GM21528 (cell line): ENCODE results near the gene PPARA.

Source experiments
- ATAC-seq: cut with Tn5 transposase; IDR thresholded peaks from one replicate; pipeline ENCODE4 v1.9.1; 2021; ENCODE audit warnings: mild to moderate bottlenecking, moderate library complexity; ENCODE audit not compliant: unreplicated experiment, low FRiP score

Gene PPARA

DNA sequence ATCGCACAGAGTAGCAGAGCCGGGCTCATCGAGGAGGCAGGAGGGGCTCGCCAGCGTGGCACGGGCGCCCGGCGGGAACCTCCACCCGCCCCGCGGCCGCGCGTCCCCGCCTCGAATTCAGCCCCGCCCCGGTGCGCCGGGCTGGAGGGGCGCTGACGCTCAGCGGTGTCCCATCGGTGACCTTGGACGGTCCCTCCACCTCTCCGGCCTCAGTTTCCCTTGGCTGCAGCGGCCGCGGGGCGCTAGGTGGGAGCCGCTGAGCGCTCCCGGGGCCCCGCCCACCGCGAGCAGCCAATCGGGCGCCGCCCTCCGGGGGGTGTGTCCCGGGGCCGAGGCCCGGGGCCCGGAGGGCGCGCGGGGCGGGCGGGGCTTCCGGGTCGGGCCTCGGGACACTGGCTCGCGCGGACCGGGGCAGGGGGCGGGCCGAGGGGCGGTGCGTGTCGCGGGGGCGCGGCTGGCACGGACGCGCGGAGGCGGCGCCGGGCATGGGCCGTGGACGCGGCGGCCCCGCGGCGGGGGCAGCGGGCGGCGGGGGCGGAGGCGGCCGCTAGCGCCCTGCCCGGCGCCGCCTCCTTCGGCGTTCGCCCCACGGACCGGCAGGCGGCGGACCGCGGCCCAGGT, at the start of gene PPARA:
TSS of gene PPARA (plus strand) at position 493 of the 621 bp plus-strand sequence. CDS start 47,858 bp downstream, outside the sequence.
- peak; percentile 54 for ATAC-seq

DNA sequence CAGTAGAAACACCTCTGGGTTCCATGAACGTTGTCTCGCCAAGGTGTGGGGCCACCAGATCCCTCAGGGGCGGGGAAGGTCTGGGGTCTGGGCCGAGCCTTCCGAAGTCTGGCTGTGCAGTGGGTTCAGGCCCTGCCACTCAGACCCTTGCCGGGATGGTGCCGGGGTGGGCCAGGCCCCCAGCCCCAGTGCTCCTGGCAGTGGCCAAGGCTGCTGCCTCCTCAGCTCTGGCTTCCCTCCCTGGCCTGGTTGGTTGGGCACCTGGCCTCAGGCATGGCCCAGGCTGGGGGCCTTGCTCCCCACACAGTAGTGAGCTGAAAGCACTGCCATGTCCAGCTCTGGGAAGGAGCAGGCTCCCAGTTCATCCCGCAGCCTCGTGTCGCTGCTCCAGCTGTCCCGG, 48.2 kb upstream of the PPARA start:
- ATAC-seq: no peak

DNA sequence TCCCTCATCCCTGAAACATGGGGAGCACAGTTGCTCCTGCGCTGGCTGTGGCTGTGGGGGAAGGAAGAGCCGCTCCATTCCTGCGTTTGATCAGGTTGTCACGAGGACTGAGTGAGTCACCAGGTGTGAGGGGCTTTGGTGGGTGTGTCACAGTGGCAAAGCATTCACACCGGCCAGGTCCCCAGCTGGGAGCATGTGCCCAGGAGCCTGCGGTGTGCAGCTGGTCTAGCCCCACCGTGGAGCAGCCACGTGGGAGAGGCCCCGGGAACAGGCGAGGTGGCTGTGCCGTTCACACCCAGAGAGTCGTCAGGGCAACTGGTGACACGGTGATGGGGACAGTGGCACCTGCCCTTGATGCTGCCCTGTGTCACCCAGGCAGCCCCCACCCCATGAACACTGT, 47.6 kb upstream of the PPARA start:
- no peak for ATAC-seq

DNA sequence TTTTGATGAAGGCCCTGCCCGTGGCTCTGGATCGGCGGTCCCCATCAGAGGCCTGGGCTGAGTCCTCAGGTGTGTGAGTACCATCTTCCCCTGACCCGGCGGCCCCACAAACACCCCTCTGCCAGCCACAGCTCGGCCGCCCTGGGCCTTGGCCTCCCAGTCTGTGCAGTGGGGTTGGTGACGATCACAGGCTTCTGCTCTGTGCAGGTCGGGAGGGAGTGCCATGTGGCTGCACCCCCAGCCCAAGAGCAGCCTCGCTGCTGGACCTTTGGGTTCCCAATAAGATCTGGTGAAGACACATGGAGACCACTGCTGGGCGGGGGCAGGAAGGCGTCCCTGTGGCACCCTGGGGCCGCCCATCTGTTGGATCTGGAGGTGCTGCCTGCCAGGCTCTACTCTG, 47.1 kb upstream of the PPARA start:
- ATAC-seq: no peak

DNA sequence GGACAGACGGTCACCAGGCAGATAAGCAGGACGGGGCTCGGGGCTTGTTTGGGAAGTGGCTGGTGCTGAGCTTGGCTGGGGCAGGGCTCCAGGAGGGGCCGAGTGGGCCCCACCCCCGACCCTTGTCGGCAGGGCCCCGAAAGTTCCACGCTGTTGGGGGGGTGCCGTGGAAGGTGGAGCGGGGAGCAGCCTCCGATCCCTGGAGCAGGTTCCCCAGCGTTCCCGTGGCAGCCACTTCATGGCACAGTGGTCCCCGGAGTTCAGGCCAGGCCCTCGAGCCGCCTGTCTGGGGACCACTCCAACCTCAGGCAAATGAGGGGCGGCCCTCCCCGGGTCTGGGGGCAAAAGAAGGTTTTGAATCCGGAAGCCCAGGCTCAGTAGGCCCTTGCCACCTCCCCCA, 46.7 kb upstream of the PPARA start:
- ATAC-seq: no peak

DNA sequence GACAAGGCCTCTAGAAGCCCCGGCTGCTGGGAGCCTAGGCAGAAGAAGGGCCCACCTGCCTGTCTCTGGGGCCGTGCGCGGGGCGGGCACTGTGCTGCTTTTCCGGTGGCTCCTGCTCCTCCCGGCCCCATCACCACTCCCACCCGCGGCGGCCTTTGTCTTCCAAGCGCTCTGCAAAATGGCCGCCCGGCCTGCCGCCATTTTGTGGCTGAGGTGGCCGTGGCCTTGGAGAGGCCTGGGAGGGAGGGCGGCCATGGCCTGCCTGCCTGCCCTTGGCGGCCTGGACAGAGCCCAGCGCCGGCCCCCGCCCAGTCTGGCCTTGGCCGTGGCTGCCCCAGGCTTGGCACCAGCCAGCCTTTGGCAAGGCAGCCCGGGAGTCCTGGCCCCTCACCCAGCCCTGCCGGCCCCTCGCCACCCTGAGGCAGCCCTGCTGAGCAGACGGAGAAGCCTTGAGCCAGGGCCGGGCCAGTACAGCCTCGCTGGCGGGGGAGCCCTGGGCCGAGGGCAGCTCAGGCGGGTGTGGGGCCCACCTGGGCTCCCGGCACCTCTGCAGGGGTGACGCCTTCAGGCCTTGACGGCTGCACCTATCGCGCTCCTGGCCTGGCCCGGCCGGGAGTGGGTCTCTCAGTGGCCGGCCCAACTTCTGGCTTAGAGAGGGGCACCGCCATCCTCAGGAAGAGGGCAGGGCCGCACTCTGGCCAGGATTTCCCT, 46.0 kb upstream of the PPARA start:
- no peak for ATAC-seq

DNA sequence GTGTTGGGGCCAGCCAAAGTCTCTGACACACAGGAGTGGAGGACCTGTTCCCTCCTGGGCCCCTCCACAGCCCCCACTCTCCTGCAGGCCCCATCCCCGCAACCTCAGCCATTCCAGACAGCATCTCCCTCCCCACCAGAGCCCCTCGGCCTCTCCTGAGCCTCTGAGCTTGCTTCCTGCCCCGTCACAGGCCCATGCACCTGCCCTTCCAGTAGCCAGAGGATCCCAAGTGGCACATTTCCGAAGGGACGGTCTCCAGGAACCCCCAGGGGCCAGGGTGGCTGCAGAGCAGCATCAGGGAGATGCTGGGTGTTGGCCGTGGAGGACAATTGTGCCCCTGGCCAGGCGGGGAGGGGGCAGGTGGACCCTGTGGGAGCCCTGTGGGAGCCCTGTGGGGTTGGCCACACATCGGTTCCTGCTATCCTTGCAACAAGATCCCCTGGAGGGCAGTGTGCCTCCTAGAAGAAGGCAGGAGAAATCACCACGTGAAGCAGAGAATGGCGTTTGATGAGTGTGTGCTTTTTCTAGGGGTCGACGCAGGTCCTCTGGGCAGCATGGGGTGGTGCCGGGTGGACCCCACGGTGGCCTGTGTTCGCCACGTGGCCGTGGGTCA, 45.3 kb upstream of the PPARA start:
- ATAC-seq: no peak

DNA sequence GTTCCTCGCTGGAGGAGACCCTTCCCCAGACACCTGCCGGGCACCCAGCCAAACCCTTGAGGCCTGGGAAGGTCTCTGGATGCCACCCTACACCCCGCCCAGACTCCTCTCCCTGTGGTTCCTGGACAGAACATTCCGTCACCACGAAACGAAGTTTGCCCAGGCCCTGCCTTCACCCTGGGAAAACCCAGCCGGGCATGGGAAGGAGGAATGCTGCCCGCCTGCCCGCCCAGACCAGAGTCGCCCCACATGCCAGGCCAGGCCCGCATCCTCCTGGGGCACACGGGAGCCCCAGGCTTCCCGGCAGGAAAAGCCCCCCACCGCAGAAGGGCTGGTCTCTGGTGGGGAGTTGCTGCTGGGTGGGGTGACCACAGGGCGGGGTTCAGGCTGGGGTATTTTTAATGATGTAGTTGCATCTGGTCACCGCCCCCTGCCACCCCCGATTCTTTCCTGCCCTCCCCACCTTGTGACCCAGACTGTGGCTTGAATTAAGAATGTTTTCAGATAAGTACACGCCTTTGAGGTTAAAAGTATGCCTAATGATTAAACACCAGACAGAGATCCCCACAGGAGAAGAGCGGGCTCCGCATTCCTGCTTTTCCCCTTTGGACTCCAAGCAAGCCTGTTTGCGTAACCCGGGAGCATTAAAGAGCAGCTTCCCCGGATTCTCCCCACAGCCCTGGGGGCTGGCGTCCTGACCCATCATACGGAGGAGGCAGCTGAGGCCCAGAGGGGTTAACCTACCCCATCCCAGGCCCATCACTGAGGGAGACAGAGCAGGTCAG, 44.6 kb upstream of the PPARA start:
- no peak for ATAC-seq

DNA sequence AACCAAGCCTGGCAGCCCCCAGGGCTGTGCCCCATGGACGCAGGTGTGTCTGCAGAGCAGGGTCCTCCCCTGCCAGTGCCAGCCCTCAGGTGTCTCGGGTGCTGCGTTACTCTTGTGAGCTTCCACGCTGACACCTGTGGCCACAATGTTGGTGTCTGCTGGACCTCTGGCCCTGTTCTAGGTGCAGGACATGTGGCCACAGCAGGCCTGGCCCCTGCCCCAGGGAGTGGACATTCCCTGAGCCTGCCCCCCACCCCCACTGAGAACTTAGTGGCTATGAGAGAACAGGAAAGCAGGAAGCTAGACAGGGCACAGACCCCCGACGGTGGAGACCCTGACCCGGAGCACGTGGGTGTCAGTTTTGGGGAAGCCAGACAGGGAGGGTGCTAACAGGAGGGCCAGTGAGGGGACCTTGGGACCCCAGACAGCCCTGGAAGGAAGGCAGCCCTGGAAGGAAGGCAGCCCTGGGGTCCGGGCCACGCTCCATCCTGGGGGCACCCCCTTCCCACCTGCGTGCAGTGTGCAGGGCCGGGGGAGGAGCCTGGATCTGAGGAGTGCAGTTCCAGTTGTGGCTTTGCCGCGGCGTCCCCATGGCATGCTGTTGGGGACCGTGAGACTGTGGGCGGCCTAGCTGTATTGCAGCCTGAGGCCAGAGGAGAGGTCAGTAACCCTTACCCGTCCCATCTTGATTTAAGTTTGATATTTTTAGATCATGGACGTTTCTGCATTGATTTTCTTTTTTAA, 43.9 kb upstream of the PPARA start:
- ATAC-seq: no peak

DNA sequence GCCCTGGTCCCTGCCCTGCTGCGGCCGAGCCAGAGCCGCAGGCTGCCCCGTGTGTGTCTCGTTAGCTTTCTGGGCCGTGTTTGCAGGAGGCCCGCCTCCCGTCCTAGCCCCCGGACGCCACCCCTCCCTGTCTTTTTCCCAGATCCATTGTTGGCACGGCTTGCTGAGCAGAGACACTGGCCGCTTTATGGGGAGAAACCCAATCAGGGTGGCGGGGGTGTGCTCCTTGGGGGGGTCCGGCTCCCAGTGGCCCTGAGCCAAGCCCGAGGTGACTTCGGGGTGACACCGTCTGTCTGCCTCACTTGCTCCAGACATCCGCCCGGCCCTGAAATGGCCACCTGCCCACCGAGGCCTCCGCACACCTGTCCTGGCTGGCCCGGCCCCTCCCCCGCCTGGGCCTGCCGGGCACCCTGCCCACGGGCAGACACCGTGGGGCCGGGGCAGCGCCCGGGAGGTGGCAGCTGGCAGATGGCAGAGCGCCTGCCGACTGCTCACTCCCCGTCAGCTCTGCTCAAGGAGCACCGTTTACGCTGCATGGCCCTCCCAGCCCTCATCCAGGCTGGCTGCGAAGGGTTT, 43.1 kb upstream of the PPARA start:
- ATAC-seq: no peak

DNA sequence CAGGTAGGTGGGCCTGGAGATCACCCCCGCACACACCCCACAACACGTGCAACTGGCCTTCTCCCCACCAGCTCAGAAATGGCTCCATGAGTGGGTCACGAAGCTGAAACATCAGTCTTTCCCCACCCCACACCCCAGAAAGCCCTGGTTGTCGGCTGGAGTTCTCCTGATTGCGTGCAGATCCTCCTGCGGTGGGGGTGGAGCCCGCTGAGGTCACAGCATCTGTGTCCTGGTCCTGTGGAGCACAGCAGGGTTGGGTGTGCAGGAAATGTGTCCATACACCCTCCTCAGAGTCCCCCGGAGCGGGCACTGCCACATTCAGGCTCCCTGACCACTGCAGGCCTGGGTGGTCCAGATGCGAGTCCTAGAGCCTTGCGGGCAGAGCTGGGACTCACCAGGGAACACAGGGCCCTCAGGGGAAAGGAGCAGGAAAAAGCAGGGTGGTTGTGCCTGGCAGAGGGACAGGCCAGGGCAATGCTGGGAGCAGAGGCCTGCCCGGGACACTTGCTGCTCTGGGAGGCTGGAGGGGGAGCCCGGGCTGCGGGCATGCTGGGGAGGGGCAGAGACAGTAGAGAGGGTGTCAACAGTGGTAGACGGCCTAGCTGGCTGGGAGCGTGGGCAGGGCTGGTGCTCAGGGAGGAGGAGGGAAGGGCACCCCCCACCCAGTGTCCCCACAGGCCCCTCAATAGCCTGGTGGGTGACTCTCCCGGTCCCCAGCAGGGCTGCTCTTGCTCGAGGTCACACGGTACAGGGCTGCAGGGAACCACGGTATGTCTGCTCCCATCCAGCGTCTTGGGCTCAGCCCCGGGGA, 42.4 kb upstream of the PPARA start:
- ATAC-seq: no peak

DNA sequence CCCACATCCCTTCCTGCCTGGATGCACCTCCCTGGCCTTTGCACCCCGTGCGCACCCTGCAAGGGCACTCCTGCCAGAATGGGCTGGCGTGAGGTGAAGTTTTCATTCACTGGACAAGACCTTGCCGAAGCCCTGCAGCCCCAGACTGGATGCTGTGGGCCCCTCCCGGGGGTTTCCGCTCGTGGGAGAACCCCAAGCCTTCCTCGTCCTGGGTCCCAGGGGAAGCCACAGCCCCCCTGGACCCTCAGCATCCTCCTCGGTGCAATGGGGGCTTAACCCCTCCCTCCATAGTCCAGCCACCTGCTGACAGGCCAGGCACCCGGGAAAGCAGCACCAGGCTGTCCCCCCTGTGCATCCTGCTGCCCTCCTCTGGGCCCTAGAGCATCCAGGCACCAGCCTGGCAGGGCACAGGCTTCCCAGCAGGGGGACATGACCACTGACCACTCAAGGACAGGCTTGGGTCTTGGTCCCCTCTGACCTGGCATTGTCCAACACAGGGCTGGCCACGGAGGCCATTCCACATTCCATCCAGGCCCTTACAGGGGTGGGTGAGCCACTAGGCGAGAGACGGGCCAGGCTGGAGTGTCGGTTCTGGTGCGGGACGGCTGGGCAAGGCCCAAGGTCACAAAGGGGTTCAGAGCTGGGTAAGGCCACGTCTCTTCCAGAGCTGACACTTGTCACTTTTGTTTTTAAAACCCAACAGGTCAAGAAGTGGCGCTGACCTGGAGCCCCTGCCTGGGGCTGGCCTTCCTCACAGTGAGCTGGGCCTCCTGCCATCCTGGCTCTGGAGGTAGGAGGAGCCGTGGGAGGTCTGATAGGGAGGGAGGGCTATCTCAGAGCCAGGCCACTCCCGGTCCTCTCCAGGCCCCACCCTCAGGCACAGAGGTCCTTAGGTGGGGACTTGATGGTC, 41.5 kb upstream of the PPARA start:
- no peak for ATAC-seq

DNA sequence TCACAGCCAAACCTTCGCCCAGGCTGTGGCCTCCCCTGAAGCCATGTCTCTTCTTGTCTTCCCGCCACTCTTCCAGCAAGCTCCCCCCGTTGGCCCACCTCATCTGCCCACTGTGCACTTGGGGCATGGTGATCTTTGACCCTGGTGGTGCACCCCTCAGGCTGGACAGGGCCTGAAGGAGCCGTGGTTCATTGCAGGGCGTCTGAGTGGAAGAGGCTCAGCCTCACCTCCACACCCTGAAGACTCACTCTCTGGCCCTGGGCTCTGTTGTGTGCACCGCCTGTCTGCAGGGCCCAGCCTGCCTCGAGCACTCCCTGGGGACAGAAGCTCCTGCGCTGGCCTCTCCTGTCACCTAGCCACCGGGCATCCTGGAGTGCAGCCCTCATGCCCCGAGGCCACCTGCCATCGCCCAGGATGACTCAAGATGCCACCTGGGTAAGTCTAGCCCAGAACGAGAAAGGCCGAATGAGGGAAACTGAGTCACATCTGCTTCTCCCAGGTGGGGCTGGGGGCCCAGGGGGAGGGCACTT, 40.8 kb upstream of the PPARA start:
- no peak for ATAC-seq

DNA sequence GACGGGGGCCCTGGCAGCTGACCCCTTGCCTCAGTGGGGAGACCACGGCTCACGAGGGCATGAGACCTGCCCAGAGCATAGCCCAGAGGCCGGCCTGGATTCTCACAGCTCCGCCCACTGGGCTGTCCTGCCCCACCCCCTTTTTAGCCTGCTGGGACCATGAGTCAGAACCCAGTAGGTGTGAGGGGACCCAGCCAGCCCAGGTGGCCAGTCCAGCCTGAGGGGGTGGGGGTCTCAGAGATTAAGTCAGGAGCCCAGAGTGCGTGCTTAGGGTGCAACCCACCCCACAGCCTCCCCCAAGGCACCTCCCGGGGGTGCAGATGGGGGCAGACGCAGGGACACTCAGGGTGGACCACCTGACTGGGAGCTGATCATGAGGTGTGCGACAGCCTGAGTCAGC, 40.1 kb upstream of the PPARA start:
- no peak for ATAC-seq

DNA sequence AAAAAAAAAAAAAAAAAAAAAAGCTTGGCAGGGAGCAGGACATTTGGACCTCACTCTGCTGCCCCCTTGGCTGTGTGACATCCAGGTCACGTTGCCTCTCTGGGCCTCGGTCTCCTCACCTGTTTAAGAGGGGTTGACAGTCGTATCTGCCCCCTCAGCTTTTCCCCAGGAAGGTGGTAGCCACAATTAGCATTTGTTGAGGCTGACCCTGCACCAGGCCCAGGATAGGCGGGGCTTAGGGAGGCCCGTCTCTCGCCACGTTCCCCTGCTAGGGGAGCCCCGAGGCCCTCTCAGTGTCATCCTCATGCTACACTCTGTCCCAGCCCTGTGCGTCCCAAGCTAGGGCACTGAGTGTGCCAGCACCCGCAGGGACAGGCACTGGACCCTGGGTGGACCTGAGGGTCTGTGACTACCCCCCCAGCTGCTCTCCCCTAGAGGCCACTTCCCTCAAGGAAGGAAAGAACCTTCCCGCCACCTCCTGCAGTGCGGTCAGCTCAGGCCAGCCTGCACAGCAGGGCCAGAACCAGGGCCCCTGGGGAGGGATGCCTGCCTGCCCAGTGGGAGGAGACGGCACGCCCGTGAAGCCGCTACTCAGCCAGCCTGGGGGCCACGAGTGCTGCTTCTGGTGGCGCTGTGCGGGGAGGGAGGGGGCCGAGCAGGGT, 38.5 kb upstream of the PPARA start:
- ATAC-seq: no peak

DNA sequence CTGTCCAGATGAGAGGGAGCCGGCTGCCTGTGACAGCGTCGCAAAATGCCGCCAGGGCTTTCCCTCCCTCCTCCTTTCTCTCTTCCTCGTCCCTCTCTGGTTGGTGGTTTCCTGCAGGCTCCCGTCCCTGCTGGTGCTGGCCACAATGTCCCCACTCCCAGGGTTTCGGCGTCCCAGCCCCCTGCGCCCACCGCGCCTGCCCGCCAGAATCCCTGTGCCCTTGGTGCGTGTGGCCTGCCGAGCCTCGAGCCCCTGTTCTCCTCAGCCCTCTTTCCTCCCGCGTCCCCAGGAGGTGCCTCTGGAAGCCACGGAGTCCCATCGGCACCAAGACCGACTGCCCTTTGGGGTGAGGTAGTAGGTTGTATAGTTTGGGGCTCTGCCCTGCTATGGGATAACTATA, 37.9 kb upstream of the PPARA start:
- no peak for ATAC-seq

DNA sequence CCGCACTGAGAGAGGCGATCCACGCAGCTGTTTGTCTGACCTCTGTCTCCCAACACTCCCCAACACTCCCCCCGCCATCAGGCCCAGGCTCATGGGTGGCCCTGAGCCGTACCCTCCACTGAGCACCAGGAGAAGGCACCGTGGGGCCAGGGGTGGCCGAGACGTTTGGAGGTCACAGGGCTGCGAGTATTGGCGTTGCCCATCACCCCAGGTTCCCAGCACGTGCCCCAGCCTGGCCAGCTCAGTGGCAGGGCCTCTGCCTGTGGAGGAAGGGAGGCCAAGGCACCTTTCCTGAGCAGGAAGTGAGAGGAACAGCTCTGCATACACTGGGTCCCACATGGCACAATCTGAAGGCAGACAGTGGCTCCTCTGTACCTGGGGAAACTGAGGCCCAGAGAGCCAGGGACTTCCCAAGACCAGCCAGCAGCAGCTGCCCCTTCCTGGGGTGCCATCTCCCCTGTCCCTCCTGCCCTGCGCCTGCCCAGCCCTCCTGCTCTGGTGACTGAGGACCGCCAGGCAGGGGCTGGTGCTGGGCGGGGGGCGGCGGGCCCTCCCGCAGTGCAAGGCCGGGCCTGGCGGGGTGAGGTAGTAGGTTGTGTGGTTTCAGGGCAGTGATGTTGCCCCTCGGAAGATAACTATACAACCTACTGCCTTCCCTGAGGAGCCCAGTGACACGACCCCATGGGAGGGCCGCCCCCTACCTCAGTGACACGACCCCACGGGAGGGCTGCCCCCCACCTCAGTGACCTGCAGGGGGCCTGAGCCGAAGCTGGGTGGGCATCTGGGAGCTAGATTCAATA, 37.0 kb upstream of the PPARA start:
- no peak for ATAC-seq
